ENCODE results near the gene OTOG. TPM values are rescaled to one million over a fixed set of nuclear protein-coding genes. Genes with fewer than 3 reads are reported as not detected.

The OTOG gene
- total RNA-seq, 1 donor = not detected

DNA sequence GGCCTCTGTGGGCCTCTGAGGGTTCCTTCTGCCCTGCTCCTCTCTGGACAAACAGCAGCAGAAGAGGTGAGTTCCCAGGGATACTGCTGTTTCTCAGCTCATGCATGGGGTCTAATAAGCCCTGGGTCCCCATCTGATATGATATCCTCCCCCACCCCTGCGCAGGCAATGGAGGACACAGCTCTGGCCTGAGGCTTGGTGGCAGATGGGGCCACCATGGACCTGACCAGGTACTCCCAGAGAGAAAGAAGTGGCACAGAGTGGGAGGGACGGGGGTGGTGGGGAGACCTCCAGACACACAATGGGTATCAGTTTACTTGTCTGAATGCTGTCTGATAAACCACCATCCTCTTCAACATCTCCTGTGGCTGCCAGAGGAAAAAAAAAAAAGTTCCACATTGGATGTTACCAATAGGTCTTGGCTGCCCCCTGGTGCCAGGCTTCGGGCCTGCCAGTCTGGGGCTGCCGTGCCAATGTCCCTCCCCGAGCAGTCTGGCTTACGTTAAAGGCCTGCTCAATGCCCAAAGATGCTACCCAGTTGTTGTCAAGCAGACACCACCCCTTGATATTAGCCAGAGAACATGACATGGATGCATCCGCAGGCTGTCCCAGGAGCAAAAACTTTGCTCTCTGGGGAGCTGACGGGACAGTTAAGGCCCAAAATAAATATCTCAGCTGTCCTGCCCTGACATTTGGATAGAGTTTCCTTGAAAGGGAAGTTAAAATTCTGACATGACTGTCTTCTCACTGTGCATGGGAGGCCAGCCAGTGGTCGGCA, 42.5 kb upstream of the OTOG start:
- peak; percentile 64 for DNase-seq (ENCODE audit: low read depth)
- TF ChIP-seq, protein P1, sequence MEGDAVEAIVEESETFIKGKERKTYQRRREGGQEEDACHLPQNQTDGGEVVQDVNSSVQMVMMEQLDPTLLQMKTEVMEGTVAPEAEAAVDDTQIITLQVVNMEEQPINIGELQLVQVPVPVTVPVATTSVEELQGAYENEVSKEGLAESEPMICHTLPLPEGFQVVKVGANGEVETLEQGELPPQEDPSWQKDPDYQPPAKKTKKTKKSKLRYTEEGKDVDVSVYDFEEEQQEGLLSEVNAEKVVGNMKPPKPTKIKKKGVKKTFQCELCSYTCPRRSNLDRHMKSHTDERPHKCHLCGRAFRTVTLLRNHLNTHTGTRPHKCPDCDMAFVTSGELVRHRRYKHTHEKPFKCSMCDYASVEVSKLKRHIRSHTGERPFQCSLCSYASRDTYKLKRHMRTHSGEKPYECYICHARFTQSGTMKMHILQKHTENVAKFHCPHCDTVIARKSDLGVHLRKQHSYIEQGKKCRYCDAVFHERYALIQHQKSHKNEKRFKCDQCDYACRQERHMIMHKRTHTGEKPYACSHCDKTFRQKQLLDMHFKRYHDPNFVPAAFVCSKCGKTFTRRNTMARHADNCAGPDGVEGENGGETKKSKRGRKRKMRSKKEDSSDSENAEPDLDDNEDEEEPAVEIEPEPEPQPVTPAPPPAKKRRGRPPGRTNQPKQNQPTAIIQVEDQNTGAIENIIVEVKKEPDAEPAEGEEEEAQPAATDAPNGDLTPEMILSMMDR (IDR thresholded peaks at IDR 0.05; ENCODE audit: insufficient read depth, low read length) = peak; percentile 89
- H3K4me3 ChIP-seq (ENCODE audit: low read depth, low read length) = no peak overlapping the region

DNA sequence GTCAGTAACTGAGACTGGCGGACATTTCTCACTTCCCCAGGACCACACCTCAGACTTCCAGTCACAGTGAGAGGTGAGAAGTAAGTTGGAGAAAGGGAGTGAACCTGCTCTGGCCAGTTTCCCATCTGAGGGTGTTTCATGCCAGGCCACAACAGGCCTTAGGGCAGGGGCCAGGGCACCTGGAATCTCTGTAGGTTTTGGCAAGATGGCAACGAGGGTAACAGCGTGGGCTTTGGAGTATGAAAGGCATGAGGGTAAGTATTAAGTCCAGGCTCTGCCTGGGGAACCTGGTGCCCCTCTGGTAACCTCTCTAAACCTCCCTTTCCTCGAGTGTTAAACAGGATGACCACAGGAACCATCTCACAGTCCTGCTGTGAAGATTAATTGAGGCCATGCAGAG, 41.9 kb upstream of the OTOG start:
- no peak overlapping the region for H3K4me3 ChIP-seq (ENCODE audit: low read depth, low read length)
- DNase-seq (ENCODE audit: low read depth) = no peak
- TF ChIP-seq, protein P1 (IDR thresholded peaks at IDR 0.05; ENCODE audit: insufficient read depth, low read length) = no peak

DNA sequence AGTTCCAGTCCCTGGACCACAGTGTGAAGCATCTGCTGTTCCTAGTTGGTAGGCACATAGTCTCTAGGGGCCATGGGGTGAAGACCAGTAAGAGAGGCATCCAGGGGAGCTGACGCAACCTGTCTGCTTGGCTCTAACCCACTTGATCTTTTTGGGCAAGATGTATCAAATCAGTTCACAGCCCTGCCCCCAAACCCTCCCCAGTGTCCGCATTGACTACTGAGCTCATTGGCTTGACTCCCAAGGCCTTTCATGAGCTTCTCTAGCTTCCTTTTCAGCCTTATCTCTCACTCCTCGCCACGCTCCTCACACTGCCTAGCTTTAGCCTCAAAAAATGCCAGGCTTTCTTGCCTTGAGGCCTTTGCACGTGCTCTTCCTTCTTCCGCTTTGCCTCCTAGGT, 40.7 kb upstream of the OTOG start:
- no peak overlapping the region for H3K4me3 ChIP-seq (ENCODE audit: low read depth, low read length)
- TF ChIP-seq, protein P1 (IDR thresholded peaks at IDR 0.05; ENCODE audit: insufficient read depth, low read length) = no peak
- DNase-seq (ENCODE audit: low read depth) = no peak

DNA sequence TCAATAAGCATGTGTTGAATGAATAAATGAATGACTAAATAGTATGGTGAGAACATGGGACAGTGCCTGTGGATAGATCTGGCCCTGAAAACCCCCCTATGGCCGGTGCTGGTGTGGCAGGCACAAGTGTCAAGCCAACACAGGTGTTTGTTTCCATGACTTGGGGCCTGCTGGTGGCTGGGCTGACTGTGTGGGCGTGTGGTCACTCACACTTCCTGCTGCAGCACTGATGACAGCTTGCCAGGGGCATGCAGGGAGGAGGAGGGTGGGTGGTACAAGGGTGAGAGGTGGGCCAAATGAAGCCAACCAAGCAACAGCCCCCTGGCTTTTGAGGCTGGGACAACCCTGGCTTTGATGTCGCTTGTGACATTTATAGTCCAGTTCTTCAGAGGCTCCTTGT, 40.1 kb upstream of the OTOG start:
- TF ChIP-seq, protein P1 (IDR thresholded peaks at IDR 0.05; ENCODE audit: insufficient read depth, low read length) = no peak
- H3K4me3 ChIP-seq (ENCODE audit: low read depth, low read length) = no peak overlapping the region
- no peak for DNase-seq (ENCODE audit: low read depth)

DNA sequence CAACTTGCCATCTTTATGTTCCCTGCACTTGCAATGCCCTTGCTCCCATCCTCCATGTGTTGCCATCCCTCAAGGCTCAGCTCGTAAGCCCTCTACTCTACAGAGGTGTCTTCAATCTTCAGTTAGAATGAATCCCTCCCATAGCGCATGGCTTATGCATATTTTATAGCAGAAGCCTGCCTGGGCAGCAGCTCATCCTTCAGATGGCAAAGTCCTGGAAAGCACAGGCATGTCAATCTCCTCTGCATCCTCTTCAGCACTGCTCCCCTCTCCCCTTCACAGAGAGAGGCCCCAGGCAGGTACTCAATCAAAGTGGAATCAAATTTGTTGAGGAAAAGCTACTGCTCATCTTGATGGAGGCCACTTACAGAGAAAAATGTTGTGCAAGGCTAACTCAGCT, 39.3 kb upstream of the OTOG start:
- no peak overlapping the region for H3K4me3 ChIP-seq (ENCODE audit: low read depth, low read length)
- DNase-seq (ENCODE audit: low read depth) = no peak
- TF ChIP-seq, protein P1 (IDR thresholded peaks at IDR 0.05; ENCODE audit: insufficient read depth, low read length) = no peak

DNA sequence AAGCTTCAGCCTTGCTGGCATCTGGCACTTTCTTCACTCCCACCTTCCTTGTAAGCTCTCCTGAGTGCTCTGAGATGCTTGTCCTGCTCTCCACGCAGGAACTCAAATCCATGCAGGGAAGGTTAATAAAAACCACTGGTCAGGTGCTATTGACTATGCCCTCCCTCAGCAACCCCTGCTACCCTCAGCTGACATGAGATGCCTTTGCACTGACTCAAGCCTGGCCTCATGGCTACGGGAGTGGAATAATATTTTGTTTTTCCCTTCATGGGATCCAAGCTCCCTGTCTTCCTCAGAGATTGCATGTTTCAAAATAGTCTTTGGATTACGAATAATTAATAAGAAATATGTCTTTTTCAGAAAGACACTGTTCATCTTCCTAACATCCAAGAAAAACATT, 38.8 kb upstream of the OTOG start:
- no peak overlapping the region for H3K4me3 ChIP-seq (ENCODE audit: low read depth, low read length)
- peak; percentile 14 for DNase-seq (ENCODE audit: low read depth)

More for the DNA sequence above, 38.8 kb upstream of the OTOG start:
- TF ChIP-seq, protein P1 (IDR thresholded peaks at IDR 0.05; ENCODE audit: insufficient read depth, low read length) = no peak
